GM12878 (cell line): ENCODE results near the gene MCM3. TPM values are rescaled to one million over a fixed set of nuclear protein-coding genes. Genes with fewer than 3 reads are reported as not detected.

Experiments used
- ATAC-seq: fragments of 200-7000 bp; cut with Tn5 transposase; 3 replicates; pipeline ENCODE4 v1.9.1; 2020; ENCODE audit warnings: mild to moderate bottlenecking, moderate library complexity
- BruUV-seq: library from RNA; stranded (reverse); fragments of 400-500 nt; replicated peaks from 2 replicates; lab custom pipeline; 2021; lab: Mats Ljungman, UMichigan
- CTCF ChIA-PET: fragments of 300-600 bp; sonication (Branson Sonifier 250); formaldehyde crosslinking; extraction: SDS; loops from one replicate; lab custom pipeline; 2021; ENCODE audit warnings: inconsistent platforms; lab: Yijun Ruan, JAX
- POLR2A ChIA-PET: fragments of 350-600 bp; formaldehyde crosslinking; extraction: SDS; loops from one replicate; lab custom pipeline; 2021; ENCODE audit warnings: inconsistent platforms; lab: Charles Lee
- RAD21 ChIA-PET: fragments of 300-600 bp; sonication (Branson Sonifier 250); formaldehyde crosslinking; loops from one replicate; lab custom pipeline; 2023; ENCODE audit warnings: antibody characterized with exemption; ENCODE audit not compliant: unreplicated experiment; lab: Charles Lee
- SMC1A ChIA-PET: fragments of 300-600 bp; sonication (Branson Sonifier 250); formaldehyde crosslinking; loops from one replicate; lab custom pipeline; 2023; ENCODE audit not compliant: unreplicated experiment, uncharacterized antibody; lab: Charles Lee
- DNase-seq: peaks from one replicate; pipeline ENCODE4 v3.0.0-alpha.2; 2011; ENCODE audit warnings: low read depth, low spot score
- FAIRE-seq: peaks from 3 replicates; lab custom pipeline; 2011; peaks lifted over from hg19 to GRCh38; lab: Jason Lieb, UNC
- H2AFZ ChIP-seq: 2 replicates; pipeline ENCODE4 v1.6.0; 2011; ENCODE audit warnings: low read depth, low read length, control low read depth; ENCODE audit not compliant: control insufficient read depth
- H3K27ac ChIP-seq: 2 replicates; pipeline ENCODE4 v1.5.1; 2011; ENCODE audit warnings: control low read depth; ENCODE audit not compliant: control insufficient read depth, insufficient read depth
- H3K27me3 ChIP-seq, 2 experiments: replicated peaks in 1 of 2; 2 replicates each; pipeline versions ENCODE4 v1.6.0 to v1.6.1; 2011; ENCODE audit warnings: low read length in 1 of 2; ENCODE audit not compliant: control insufficient read depth in 2 of 2, insufficient read depth in 2 of 2
- H3K36me3 ChIP-seq, 2 experiments: 2 replicates each; pipeline ENCODE4 v1.5.1; 2011; ENCODE audit warnings: low read length in 1 of 2; ENCODE audit not compliant: control insufficient read depth in 2 of 2, insufficient read depth in 2 of 2
- H3K4me1 ChIP-seq: 2 replicates; pipeline ENCODE4 v1.6.1; 2011; ENCODE audit warnings: mild to moderate bottlenecking, low read length, moderate library complexity, mixed read lengths; ENCODE audit not compliant: control insufficient read depth, insufficient read depth
- H3K4me2 ChIP-seq: 2 replicates; pipeline ENCODE4 v1.6.0; 2011; ENCODE audit warnings: control low read depth; ENCODE audit not compliant: control insufficient read depth, insufficient read depth
- H3K4me3 ChIP-seq: fragments of 200-600 bp; sonication (generic); 2 replicates; pipeline ENCODE4 v1.5.1; 2016
- H3K79me2 ChIP-seq: 2 replicates; pipeline ENCODE4 v1.6.0; 2011; ENCODE audit warnings: low read length; ENCODE audit not compliant: control insufficient read depth, insufficient read depth
- H3K9ac ChIP-seq: 2 replicates; pipeline ENCODE4 v1.8.0; 2011; ENCODE audit warnings: low read length, control low read depth, mixed read lengths; ENCODE audit not compliant: control insufficient read depth, insufficient read depth
- H3K9me3 ChIP-seq: replicated peaks from 3 replicates; pipeline ENCODE4 v1.5.1; 2011; ENCODE audit warnings: mild to moderate bottlenecking, low read length; ENCODE audit not compliant: control insufficient read depth, insufficient read depth
- H4K20me1 ChIP-seq: 2 replicates; pipeline ENCODE4 v1.6.0; 2011; ENCODE audit not compliant: control insufficient read depth, insufficient read depth
- POLR2AphosphoS2 ChIP-seq: IDR thresholded peaks from 2 replicates; pipeline ENCODE4 v1.6.1; 2011; ENCODE audit warnings: low read depth, mild to moderate bottlenecking, low read length, improper control_type of control experiment, moderate library complexity
- RELB ChIP-seq: fragments of 450-650 bp; IDR thresholded peaks from 2 replicates; pipeline ENCODE4 v1.6.1; 2017; ENCODE audit warnings: low read depth, mild to moderate bottlenecking, moderate library complexity
- TCF12 ChIP-seq: IDR thresholded peaks from 2 replicates; pipeline ENCODE4 v1.6.1; 2011; ENCODE audit warnings: low read depth, mild to moderate bottlenecking, low read length
- WGBS: methylation state at CpG from one replicate; pipeline ENCODE4 v1.1.6; 2016; ENCODE audit warnings: low lambda C conversion rate; ENCODE audit not compliant: insufficient replicate concordance, insufficient coverage; ENCODE audit errors: missing lambda C conversion rate; 5-methylcytosine and 5-hydroxymethylcytosine counted together
- in situ Hi-C: fragments of 300-500 bp; cut with MboI; formaldehyde crosslinking; loops from 9 replicates; pipeline ENCODE4 v1.14.3; 2018; ENCODE audit warnings: mixed read lengths
- intact Hi-C: fragments of 100-400 bp; cut with micrococcal nuclease; formaldehyde crosslinking; loops from one replicate; pipeline ENCODE4 v1.14.2; 2022; ENCODE audit not compliant: unreplicated experiment
- polyA plus RNA-seq, 11 experiments: library from polyadenylated mRNA; depleted of rRNA in 4 of 11; unstranded in 6 of 11; stranded (reverse) in 5 of 11; fragments of >200 nt; fragmentation: Nextera tagmentation in 4 of 11; fragmentation: Illumina TruSeq in 1 of 11; extraction: Ambion mirVana in 4 of 11; extraction: Trizol in 1 of 11; gene quantifications; 1 replicate in 1 of 11; 2 replicates in 10 of 11; pipeline versions ENCODE4 v1.2.1 to v1.2.3, GENCODE V29; 2011 to 2016; ENCODE audit warnings: inconsistent platforms in 2 of 11, missing spikeins in 2 of 11, low read depth in 1 of 11
- total RNA-seq, 4 experiments: library from RNA; depleted of rRNA in 3 of 4; stranded (reverse); fragments of >200 nt in 3 of 4; fragmentation: Illumina TruSeq in 1 of 4; extraction: Trizol in 1 of 4; gene quantifications; 2 replicates each; pipeline versions ENCODE4 v1.2.1 to v1.2.3, GENCODE V29; 2013 to 2021
- TF ChIP-seq, protein P1 (sequence below): fragments of 450-650 bp; IDR thresholded peaks from 2 replicates; pipeline ENCODE4 v1.6.1; 2018; ENCODE audit warnings: borderline replicate concordance, mild to moderate bottlenecking; ENCODE audit not compliant: partially characterized antibody

The MCM3 gene
- total and polyA plus RNA-seq, 10 of the 15 experiments (the other 5 are each of a cell fraction or from before 2014, with no cell fraction given) = 74.1 to 265 (median 214) TPM

GRCh38 chr6:52217761-52218160, 66.8 kb downstream of the MCM3 start:
- no peaks in the 10 kb centered on the region for H4K20me1 ChIP-seq
- FAIRE-seq = no peak
- no peak overlapping the region for H3K9ac ChIP-seq
- no peak for ATAC-seq
- H3K4me1 ChIP-seq = peaks cover 24% of the 10 kb centered on the region
- BruUV-seq = no TSS peak
- no peak overlapping the region for H3K27ac ChIP-seq
- H3K36me3 ChIP-seq = no peaks in the 10 kb centered on the region
- CTCF ChIA-PET = no interaction called here
- in situ Hi-C loops (no loop called here), intact Hi-C loops (no loop called here)
- SMC1A ChIA-PET = interaction anchor here (0.6 kb wide), 1 partner anchor 825 kb away, joined by 5 read pairs; no protein-coding TSS in a partner anchor
- H2AFZ ChIP-seq = no peak overlapping the region
- H3K27me3 ChIP-seq = no peaks in the 10 kb centered on the region
- POLR2A ChIA-PET = no interaction called here
- TF ChIP-seq, protein P1, sequence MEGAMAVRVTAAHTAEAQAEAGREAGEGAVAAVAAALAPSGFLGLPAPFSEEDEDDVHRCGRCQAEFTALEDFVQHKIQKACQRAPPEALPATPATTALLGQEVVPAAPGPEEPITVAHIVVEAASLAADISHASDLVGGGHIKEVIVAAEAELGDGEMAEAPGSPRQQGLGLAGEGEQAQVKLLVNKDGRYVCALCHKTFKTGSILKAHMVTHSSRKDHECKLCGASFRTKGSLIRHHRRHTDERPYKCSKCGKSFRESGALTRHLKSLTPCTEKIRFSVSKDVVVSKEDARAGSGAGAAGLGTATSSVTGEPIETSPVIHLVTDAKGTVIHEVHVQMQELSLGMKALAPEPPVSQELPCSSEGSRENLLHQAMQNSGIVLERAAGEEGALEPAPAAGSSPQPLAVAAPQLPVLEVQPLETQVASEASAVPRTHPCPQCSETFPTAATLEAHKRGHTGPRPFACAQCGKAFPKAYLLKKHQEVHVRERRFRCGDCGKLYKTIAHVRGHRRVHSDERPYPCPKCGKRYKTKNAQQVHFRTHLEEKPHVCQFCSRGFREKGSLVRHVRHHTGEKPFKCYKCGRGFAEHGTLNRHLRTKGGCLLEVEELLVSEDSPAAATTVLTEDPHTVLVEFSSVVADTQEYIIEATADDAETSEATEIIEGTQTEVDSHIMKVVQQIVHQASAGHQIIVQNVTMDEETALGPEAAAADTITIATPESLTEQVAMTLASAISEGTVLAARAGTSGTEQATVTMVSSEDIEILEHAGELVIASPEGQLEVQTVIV = no peak
- TF ChIP-seq POLR2AphosphoS2 = no peak
- no peak for TF ChIP-seq RELB
- no peak for TF ChIP-seq TCF12
- H3K79me2 ChIP-seq = no peaks in the 10 kb centered on the region
- no peak overlapping the region for H3K4me3 ChIP-seq
- H3K9me3 ChIP-seq = no peaks in the 10 kb centered on the region
- RAD21 ChIA-PET = no interaction called here
- DNase-seq = no peak
- WGBS = 38% methylated on average over 2 of the region's 2 CpGs
- no peak overlapping the region for H3K4me2 ChIP-seq
